Glutamatergic neuron (in vitro differentiated cells): ENCODE data around the gene MYO1H. TPM values are rescaled to one million over a fixed set of nuclear protein-coding genes. Genes with fewer than 3 reads are reported as not detected.
"Not testable (repeated sequence)": the region's sequence is repeated elsewhere in the genome, so short reads cannot be mapped to it uniquely, and the experiment has no call there.

Experiments used
- DNase-seq: peaks from one replicate; pipeline ENCODE4 v3.0.0; 2022
- H3K27ac Mint-ChIP-seq: one replicate; pipeline ENCODE4 v1.8.0; 2020; ENCODE audit warnings: mild to moderate bottlenecking, mixed read lengths, inconsistent platforms; ENCODE audit not compliant: unreplicated experiment
- H3K27me3 Mint-ChIP-seq: one replicate; pipeline ENCODE4 v1.8.0; 2020; ENCODE audit warnings: mild to moderate bottlenecking, moderate library complexity, mixed read lengths, inconsistent platforms; ENCODE audit not compliant: unreplicated experiment
- H3K36me3 Mint-ChIP-seq: one replicate; pipeline ENCODE4 v1.8.0; 2020; ENCODE audit warnings: mild to moderate bottlenecking, mixed read lengths, inconsistent platforms; ENCODE audit not compliant: unreplicated experiment
- H3K4me1 Mint-ChIP-seq: one replicate; pipeline ENCODE4 v1.8.0; 2020; ENCODE audit warnings: mild to moderate bottlenecking, low read depth, mixed read lengths, inconsistent platforms; ENCODE audit not compliant: unreplicated experiment
- H3K4me3 Mint-ChIP-seq: one replicate; pipeline ENCODE4 v1.8.0; 2020; ENCODE audit warnings: mild to moderate bottlenecking, mixed read lengths, inconsistent platforms; ENCODE audit not compliant: unreplicated experiment
- H3K9me3 Mint-ChIP-seq: one replicate; pipeline ENCODE4 v1.8.0; 2020; ENCODE audit warnings: mild to moderate bottlenecking, moderate library complexity, mixed read lengths, inconsistent platforms; ENCODE audit not compliant: unreplicated experiment
- CTCF ChIP-seq: fragments of 200-600 bp; sonication (generic); IDR thresholded peaks from one replicate; pipeline ENCODE4 v1.5.0; 2021; ENCODE audit not compliant: partially characterized antibody, unreplicated experiment
- total RNA-seq: library from RNA; stranded (reverse); fragmentation: NEBNext Ultra II Directional; extraction: Animal tissue kit (Norgen Biotek cat#: 25700); gene quantifications from one replicate; pipeline ENCODE4 v1.2.1, GENCODE V29; 2021; ENCODE audit not compliant: unreplicated experiment

MYO1H gene
- total RNA-seq, 1 donor from 2014 or later, result 0.27 TPM

GRCh38 chr12:109418848-109419480, 71.3 kb downstream of the MYO1H start:
- H3K4me3 Mint-ChIP-seq, result no peak overlapping the region
- H3K9me3 Mint-ChIP-seq, result peaks cover 2% of the 10 kb centered on the region
- H3K36me3 Mint-ChIP-seq, result no peaks in the 10 kb centered on the region
- peaks cover 13% of the 10 kb centered on the region for H3K4me1 Mint-ChIP-seq
- no peak for DNase-seq
- peaks cover 7% of the 10 kb centered on the region for H3K27me3 Mint-ChIP-seq
- H3K27ac Mint-ChIP-seq, result peak overlapping the region; percentile 60
- TF ChIP-seq CTCF, result no peak

GRCh38 chr12:109421355-109422087, 73.8 kb downstream of the MYO1H start:
- Mint-ChIP-seq H3K36me3 (no peaks in the 10 kb centered on the region), H3K4me1 (peaks cover 16% of the 10 kb centered on the region), H3K9me3 (peaks cover 2% of the 10 kb centered on the region), H3K4me3 (no peak overlapping the region), H3K27ac (no peak overlapping the region), H3K27me3 (peaks cover 5% of the 10 kb centered on the region)
- no peak for DNase-seq
- no peak for TF ChIP-seq CTCF

- no peak for DNase-seq
- Mint-ChIP-seq H3K4me3 (no peak overlapping the region), H3K27me3 (peaks cover 6% of the 10 kb centered on the region), H3K27ac (no peak overlapping the region), H3K36me3 (no peaks in the 10 kb centered on the region), H3K9me3 (peaks cover 2% of the 10 kb centered on the region), H3K4me1 (peaks cover 16% of the 10 kb centered on the region)
- no peak for TF ChIP-seq CTCF
These were observed 74.6 kb downstream of the MYO1H start for GRCh38 chr12:109422251-109422650.

GRCh38 chr12:109423392-109423791, 75.7 kb downstream of the MYO1H start:
- Mint-ChIP-seq H3K36me3 (no peaks in the 10 kb centered on the region), H3K9me3 (peaks cover 2% of the 10 kb centered on the region), H3K27me3 (peaks cover 7% of the 10 kb centered on the region), H3K4me3 (no peak overlapping the region), H3K4me1 (peaks cover 17% of the 10 kb centered on the region), H3K27ac (no peak overlapping the region)
- DNase-seq, result no peak
- no peak for TF ChIP-seq CTCF

- Mint-ChIP-seq H3K9me3 (peaks cover 2% of the 10 kb centered on the region), H3K36me3 (no peaks in the 10 kb centered on the region), H3K4me1 (peaks cover 5% of the 10 kb centered on the region), H3K27me3 (peaks cover 4% of the 10 kb centered on the region), H3K4me3 (no peak overlapping the region), H3K27ac (no peak overlapping the region)
- peak; percentile 96 for TF ChIP-seq CTCF
- DNase-seq, result peak; percentile 81
These were observed 80.4 kb downstream of the MYO1H start for GRCh38 chr12:109428037-109428629.

- not testable (repeated sequence) for H3K27ac Mint-ChIP-seq, H3K27me3 Mint-ChIP-seq, H3K4me3 Mint-ChIP-seq, H3K4me1 Mint-ChIP-seq, H3K9me3 Mint-ChIP-seq, DNase-seq, H3K36me3 Mint-ChIP-seq
These were observed 81.1 kb downstream of the MYO1H start for GRCh38 chr12:109428804-109429203.
